ENCODE results near the gene SP1. TPM values are rescaled to one million over a fixed set of nuclear protein-coding genes. Genes with fewer than 3 reads are reported as not detected.

SP1 gene
- total RNA-seq, 1 experiment from 2014 or later: 81.0 TPM

GRCh38 chr12:53344824-53345485 lies 35.0 kb upstream of the SP1 start:
- Histone ChIP-seq H3K9me3 (ENCODE audit: control insufficient read depth, insufficient read depth, low read depth, low read length) (no peaks in the 10 kb centered on the region), H3K4me3 (ENCODE audit: low read depth in 2 of 2, low read length in 2 of 2) (peak overlapping the region; percentile 60 to 86), H3K36me3 (ENCODE audit: control insufficient read depth, insufficient read depth, low read length) (no peaks in the 10 kb centered on the region; the same call in 1 of the 2 replicates), H3K27me3 (ENCODE audit: control insufficient read depth, insufficient read depth, low read length) (no peaks in the 10 kb centered on the region), H3K4me1 (ENCODE audit: control insufficient read depth, insufficient read depth, low read length) (peaks cover 10% of the 10 kb centered on the region; the same call in 1 of the 2 replicates), H3K27ac (ENCODE audit: low read length) (peak overlapping the region; percentile 64)
- in situ Hi-C loops (cut with HindIII; ENCODE audit: low pct_unique_long_range_greater_than_20kb, low sequenced_read_pairs): no loop called here
- CTCF ChIA-PET: interaction anchor here (0.5 to 2.0 kb wide), 17 partner anchors 7 to 1058 kb away, joined by 3 to 19 read pairs (median 3); partner anchors contain the start of gene AAAS
- POLR2A ChIA-PET: interaction anchor here (0.5 to 1.3 kb wide), 4 partner anchors 11 to 159 kb away, joined by 3 to 5 read pairs (median 4); partner anchors contain the start of gene SP1
- BruUV-seq (replicated peaks): no TSS peak
- peak; percentile 90 for ATAC-seq
- intact Hi-C loops (cut with micrococcal nuclease; ENCODE audit: unreplicated experiment): no loop called here
- TF ChIP-seq CTCF (IDR thresholded peaks at IDR 0.05) (peak; percentile 91), REST (IDR thresholded peaks at IDR 0.05; ENCODE audit: insufficient read depth in 1 of 2, low read depth in 2 of 2, low read length in 1 of 2) (no peak), SIN3A (IDR thresholded peaks at IDR 0.05; ENCODE audit: borderline replicate concordance, insufficient read depth, low read depth, low read length) (no peak), POLR2AphosphoS5 (IDR thresholded peaks at IDR 0.05; ENCODE audit: low read depth, low read length) (no peak), TCF7L2 (IDR thresholded peaks at IDR 0.05; ENCODE audit: low read depth, low read length) (no peak)
- DNase-seq (ENCODE audit: low read depth, low spot score): no peak

- POLR2A ChIA-PET: interaction anchor here (0.5 to 1.3 kb wide), 3 partner anchors 34 to 159 kb away, joined by 3 to 4 read pairs (median 3); partner anchors contain the start of gene SP1
- intact Hi-C loops (cut with micrococcal nuclease; ENCODE audit: unreplicated experiment): no loop called here
- no peak for ATAC-seq
Measured at GRCh38 chr12:53345486-53346188, 34.3 kb upstream of the SP1 start.

More at GRCh38 chr12:53345486-53346188, 34.3 kb upstream of the SP1 start:
- peak overlapping the region; percentile 64; the same call in 1 of the 2 replicates for H3K27ac ChIP-seq (ENCODE audit: low read length)
- DNase-seq (ENCODE audit: low read depth, low spot score): no peak
- H3K4me1 ChIP-seq (ENCODE audit: control insufficient read depth, insufficient read depth, low read length): peaks cover 10% of the 10 kb centered on the region; the same call in 1 of the 2 replicates
- H3K27me3 ChIP-seq (ENCODE audit: control insufficient read depth, insufficient read depth, low read length): no peaks in the 10 kb centered on the region
- no peaks in the 10 kb centered on the region for H3K9me3 ChIP-seq (ENCODE audit: control insufficient read depth, insufficient read depth, low read depth, low read length)
- TF ChIP-seq CTCF (IDR thresholded peaks at IDR 0.05) (peak; percentile 48), TCF7L2 (IDR thresholded peaks at IDR 0.05; ENCODE audit: low read depth, low read length) (peak; percentile 87), REST (IDR thresholded peaks at IDR 0.05; ENCODE audit: insufficient read depth in 1 of 2, low read depth in 2 of 2, low read length in 1 of 2) (no peak)
- CTCF ChIA-PET: interaction anchor here (0.5 to 2.0 kb wide), 12 partner anchors 11 to 163 kb away, joined by 3 to 19 read pairs (median 4); partner anchors contain the start of gene AAAS
- BruUV-seq (replicated peaks): no TSS peak
- in situ Hi-C loops (cut with HindIII; ENCODE audit: low pct_unique_long_range_greater_than_20kb, low sequenced_read_pairs): no loop called here
- H3K36me3 ChIP-seq (ENCODE audit: control insufficient read depth, insufficient read depth, low read length): no peaks in the 10 kb centered on the region; the same call in 1 of the 2 replicates
- H3K4me3 ChIP-seq (ENCODE audit: low read depth in 2 of 2, low read length in 2 of 2): peak overlapping the region; percentile 60 to 86
